GM19351 (cell line): ENCODE measurements around the gene STX1A.

ENCODE experiments used
- ATAC-seq: cut with Tn5 transposase; IDR thresholded peaks from one replicate; pipeline ENCODE4 v1.9.1; 2021; ENCODE audit warnings: mild to moderate bottlenecking, moderate library complexity; ENCODE audit not compliant: unreplicated experiment

Gene STX1A

DNA sequence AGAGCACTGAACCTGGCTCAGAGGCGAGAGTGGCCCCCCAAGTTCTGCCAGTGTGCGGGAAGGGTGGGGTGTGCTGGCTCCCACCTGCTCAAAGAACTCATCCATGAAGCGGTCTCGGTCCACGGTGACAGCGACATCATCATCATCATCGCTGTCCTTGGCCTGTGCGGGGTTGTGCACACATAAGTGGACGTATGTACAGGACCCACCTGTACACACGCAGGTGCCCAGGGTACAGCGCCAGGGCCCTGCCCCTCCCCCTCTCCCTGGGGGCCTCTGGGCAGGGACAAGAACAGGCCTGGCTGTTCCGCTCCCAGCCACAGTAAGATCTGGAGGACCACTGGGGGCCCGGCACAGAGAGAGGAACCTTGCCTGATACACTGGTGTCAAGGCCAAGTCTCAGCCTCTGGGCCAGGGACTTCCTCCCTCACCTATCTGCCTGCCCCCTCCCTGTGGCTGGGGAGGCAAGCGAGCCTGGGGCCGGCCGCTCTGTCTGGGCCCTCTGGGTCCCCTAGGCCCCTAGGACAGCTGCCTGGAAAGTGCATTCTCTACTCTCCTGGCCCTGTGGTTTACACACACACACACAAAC is 10.4 kb downstream of the STX1A start:
- no peak for ATAC-seq

DNA sequence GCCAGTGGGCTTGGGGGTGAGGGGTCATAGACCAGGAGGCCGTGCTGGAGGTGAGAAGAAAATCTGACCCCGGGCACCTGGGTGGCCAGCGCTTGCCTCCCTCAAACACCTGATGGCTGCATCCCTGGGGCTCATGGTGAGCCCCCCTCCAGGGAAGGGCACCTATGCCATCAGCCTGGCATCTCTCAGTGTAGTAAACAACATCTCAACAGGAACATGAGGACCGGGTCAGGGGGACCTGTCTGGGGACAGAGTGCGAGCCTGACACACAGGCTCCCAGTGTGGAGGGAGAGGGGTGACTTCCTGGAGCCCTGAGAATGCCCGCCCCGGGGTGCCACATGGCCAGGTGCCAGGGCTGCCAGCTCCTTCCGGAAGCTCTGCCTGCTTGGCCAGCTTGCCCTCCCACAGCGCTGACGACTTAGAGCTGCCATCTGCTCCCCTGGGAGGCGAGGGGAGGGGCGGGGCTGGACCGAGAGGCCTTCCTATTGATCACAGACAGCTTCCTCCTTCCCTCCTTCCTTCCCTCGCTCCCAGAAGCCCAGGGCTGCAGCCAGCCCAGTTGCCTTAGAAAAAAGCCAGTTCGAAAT is 12.3 kb downstream of the STX1A start:
- no peak for ATAC-seq

DNA sequence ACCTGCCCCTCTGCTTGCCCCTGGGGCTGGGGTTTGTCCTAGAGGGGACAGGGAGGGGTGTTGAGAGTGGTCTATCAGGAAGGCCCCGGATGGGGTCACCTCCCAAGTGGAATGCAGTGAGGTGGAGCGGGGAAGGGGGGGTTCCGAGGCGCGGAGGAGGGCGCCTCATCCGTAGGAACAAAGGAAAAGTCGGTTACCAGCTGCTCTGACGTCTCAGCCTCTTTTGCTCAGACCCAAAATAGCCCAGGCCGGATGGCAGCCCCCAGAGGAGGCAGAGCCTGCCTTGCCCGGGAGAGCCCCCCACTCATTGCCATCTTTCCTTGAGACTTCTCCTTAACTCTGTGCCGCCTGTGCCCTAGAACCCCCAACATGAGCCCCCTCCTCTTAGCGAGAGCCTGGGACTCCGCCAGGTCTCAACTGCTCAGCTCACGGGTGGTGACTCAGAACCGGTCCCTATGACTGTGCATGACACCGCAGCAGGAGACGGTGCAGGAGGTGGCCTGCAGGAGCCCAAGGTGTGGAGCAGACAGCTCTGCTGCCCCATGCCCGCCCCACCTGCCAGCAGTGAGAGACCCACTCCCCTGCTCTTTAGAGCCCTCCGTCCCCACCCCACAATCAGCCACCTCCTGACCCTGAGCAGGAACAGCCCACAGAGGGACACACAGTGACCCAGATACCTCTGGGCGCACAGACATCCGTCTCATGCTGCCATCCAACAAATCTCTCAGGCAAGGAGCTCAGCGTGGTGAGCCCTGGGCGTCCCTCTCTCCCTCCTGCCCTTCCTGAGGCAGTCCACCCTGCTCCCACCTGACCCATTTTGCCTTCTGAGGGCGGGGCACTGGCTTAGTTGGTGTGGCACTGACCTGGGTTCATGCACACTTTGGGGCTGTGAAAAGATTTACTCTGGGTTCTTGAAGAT is 13.1 kb downstream of the STX1A start:
- ATAC-seq: no peak

DNA sequence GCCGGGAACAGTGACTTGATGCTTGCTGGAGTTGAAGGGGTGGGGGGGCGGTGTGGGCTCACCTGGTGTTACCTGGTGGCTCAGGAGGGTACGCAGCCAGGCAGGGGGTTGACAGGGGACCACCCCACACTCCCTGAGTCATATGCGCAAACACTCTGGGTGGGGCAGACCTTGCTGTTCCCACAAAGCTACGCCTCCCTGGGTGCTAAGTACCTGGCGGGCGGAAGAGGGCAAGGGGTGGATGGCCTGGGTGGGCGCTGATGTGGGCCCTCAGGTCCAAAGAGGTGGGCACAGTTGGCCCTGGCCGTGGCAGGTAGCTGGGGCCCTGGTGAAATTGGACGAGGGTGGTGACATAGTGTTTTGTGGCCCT is 13.9 kb downstream of the STX1A start:
- no peak for ATAC-seq

DNA sequence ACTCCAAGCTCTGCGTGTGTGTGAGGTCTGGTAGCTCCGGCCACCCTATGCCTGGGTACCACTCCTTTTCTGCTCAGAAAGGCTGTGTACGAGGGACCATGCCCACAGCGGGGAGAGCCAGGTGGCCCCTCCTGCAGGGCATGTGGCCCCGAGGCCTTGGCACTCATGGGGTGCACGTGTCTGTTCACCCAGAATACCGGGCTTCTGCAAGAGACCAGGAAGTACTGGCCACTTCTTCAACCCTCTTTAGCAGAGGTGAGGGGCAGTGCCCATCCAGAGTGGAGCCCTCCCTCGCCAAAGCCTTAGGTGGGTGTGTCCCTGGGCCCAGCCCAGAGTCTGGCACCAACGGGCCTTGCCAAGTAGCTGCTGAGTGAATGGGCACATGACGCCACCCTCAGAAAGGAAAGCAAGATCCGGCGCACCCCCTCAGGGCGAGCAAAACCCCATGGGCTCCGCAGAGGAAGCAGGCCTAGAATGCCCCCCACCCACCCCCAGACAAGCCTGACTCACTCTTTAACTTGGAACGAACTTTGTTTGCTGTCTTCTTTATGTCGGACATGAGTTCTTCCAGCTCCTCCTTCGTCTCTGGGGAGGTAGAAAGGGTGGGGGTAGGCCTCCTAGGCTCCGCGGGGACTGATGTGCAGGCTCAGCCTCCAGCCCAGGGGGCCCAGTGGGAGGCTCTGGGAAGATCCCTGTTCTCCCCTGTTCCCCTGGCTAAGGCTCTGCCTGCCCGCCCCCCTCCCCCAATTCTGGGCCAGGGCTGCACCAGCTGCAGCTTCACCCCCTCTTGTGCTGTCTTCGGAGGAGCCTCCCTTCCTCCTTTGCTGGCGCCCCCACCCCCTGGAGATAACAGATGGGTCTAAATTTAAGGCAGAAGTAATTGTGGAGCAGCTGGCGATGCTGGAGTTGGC is 14.6 kb downstream of the STX1A start:
- no peak for ATAC-seq

DNA sequence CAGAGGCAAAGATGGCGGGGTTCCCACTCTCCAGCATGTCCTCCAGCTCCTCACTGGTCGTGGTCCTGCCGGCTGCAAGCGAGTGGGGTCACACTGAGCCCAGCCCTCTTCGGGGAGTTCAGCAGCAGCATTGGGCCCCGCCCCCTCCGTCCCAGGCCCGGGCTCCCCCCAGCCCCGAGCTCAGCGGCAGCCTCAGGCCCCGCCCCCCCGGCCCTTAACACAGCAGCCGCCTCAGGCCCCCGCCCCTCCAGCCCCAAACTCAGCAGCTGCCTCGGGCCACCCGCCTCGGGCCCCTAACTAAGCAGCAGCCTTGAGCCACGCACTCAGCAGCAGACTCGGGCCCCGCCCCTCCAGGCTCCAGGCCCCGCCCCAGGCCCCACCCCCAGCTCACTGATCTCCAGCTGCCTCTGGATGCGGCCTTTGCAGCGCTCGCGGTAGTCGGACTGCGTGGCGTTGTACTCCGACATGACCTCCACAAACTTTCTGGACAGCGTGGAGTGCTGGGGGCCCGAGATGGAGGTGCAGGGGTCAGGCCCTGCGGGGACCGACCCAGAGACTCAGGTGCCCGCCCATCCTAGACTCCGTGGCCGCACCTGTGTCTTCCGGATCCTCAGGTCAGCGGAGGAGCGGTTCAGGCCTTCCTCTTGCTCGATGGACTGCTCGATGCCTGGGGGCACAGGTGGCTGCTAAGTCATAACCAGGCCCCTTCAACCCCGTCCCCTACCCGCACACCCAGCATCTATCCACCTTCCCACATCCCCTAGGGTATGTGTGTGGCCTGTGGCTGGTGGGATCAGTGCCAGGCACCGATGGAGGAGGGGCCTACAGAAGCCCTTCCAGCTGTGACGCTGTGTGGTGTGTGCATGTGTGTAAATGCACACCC is 15.5 kb downstream of the STX1A start:
- ATAC-seq: no peak

DNA sequence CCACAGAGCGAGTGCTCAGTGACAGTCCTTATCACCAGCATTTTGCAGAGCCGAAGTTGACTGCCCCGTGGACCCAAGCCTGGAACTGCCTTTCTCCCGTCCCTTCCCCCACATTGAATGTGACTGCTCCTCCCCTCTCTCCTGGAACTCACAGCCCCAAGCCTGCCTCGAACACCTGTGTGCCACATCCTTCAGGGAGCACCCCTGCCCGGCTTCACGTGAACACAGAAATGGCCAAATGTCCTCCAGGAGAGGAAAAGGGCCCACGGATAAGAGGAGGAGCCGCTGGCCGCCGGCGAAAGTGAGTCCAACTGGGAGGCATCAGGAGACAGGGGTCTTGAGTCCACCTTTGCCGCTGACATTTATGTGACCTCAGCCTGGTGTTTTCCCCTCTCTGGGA is 16.2 kb downstream of the STX1A start:
- ATAC-seq: no peak

DNA sequence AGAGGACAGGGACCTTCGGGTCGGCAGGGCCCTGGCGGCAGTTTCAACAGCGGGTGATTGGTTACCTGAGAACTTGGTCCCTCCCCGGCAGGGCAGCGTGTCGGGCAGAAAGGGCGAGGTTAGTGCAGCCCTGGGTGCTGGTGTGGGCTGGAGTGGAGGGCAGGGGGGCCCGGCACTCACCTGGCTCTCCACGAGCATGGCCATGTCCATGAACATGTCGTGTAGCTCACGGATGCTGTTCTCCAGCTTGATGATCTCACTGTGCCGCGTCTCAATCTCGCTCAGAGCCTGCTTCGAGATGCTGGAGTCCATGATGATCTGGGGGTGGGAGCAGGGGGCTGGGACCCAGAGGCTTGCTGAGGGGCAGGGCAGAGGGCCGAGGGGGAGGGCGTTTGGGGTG is 16.8 kb downstream of the STX1A start:
- no peak for ATAC-seq

DNA sequence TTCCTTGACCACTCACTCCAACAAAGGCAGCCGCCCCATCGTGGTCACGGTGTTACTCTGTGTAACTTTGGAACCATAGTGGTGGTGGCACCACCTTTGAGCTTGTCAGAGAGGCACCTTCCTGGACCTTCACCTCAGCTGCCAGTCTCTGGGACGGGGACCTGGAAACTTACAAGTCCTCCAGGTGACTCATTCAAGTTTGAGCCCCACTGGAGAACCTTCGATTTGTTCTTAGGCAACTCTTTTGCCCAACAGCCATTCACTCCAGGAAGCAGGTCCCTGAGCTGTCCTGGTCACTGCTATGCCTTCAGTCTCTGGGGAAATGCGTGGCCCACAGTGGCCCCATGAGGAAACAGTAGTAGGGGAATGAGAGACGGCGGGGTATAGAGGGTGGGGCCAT is 17.2 kb downstream of the STX1A start:
- ATAC-seq: no peak

DNA sequence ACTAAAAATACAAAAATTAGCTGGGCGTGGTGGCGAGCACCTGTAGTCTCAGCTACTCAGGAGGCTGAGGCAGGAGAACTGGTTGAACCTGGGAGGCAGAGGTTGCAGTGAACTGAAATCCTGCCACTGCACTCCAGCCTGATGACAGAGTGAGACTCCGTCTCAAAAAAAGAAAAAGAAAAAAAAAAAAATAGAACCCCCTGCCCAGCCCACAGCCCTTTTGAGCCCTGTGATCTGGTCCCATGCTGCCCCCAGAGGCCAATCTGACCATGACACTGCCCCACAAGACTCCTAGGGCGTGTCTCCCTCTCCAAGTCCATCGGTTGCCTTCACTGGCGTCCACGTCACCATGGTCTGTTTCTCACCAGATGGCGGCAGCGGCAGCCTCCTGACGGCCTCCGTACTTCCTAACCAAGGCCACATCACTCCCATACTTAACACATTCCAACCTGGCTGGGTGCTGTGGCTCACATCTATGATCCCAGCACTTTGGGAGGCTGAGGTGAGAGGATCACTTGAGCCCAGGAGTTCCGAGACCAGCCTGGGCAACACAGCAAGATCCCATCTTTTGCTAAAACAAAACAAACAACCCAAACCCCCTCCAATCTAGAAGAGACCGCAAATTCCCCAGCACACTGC is 18.0 kb downstream of the STX1A start:
- no peak for ATAC-seq

DNA sequence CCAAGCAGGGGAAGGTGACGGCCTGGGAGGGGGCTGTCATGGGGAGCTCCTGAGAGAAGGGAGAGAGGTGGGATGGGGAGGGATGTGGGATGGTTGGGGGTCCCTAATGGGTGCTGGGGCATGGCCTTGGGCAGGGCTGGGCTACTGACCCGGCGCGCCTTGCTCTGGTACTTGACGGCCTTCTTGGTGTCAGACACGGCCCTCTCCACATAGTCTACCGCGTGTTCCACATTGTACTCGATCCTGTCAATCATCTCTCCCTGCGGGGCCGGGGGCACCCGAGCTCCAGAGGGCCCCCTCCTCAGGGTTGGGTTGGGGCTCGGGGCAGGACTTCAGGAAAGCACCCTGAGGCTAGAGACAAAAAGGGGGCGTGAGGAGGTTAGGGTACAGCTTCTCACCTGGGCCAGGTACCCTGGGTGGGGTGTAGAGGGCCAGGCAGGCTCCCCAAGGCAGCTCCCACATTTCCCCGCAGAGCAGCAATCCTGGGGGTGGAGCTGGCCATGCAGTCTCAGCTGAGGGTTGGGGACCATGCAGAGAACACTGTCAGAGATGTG is 18.8 kb downstream of the STX1A start:
- no peak for ATAC-seq

DNA sequence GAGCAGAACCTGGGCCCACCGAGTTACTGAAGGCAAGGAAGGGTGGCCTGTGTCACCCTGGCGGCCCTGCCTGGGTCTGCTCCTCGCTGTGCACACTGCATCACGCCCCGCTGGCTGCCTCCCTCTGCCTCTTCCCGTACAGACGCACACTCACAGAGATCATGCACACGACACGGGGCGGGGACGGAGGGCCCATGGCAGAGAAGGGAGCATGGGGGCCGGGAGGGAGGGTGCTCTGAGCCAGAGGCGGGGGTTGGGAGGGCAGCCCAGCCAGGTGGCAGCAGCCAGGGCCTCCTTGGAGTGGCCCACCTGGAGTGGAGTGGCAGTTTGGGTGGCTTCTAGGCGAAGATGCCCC is 19.4 kb downstream of the STX1A start:
- no peak for ATAC-seq

DNA sequence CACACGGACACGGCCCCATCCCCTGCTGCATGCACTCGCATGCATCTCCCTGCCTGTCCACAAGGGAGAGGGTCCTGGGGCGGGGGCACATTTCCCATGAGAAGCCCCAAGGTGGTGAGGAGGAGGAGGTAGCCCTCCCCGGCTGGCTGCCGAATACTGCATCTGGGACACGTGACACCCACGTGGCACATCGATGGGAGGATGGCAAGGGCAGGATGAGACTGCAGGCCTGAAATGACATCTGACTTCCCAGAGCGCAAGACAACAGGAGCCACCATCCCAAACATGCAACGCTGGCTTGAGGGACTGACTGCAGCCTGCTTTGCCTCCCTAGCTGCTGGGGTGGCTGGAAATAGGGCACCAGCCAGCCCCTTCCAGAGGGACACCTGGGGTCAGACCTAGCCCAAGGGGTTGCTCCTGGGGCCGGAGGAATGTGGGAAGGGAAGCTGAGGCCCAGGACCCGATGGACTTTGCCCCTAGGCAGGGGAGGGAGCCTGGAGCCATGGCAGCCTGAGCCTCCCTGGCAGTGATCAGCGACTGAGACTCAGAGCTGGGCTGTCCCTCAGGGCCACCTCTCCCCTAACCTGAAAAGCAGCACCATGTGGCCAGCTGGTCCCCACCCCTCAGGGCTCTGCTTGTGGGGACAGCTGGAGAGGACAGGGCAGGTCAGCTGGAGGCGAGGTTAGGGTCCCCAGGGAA is 19.9 kb downstream of the STX1A start:
- ATAC-seq: no peak

DNA sequence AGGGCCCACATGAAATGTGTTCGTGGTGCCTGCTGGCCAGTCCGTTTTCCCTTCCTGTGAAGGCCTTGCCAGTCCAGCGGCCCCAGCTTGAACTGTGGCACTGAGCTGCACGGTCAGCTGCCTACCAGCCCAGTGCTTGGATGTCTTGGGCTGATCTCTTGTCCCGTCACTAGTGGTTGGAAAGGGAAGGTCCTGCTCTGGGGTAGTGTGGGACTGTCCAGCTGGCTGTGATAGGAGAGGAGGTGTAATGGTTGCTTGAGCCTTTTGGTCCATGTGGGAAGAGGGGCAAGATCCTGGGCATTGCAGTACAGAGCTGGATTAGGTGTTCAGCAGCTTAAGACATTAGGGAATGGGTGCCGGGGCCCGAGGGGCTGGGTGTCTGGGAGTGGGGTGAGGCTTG is 21.1 kb downstream of the STX1A start:
- ATAC-seq: no peak

DNA sequence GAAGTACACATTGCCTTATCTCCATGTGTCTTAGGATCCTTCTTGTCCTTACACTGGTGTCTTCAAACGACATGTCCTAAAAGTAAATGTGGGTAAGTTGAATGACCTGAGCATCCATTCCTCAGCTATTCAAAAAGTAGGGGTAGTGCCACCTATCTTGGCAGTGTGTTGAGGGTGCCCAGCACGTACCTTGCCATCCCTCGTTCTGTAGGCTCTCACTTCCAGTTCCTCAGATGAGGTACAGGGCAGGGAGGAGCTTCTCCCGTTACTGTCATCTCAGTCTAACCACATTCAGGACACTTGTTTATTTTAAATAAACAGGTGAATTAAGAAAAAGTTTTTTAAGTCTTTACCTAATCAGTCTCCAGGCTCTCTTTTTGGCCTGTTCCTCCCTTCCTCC is 23.1 kb downstream of the STX1A start:
- no peak for ATAC-seq

DNA sequence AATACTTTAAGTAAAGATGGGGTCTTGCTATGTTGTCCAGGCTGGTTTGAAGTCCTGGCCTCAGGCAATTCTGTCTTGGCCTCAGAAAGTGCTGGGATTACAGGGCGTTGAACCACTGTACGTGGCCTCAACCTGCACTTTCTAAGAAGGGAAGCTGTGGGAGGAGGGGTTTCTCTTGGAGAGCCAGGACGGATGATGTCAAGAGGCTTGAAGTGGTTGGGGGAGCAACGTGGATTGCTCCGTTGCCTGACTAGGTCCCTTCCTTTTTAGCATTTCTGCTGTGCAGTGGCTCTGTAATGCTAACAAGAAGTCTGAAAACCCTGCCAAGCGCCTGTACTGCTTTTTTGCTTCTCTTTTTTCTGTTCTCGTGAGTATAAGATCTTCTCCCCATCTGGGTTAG is 28.8 kb downstream of the STX1A start:
- ATAC-seq: no peak

DNA sequence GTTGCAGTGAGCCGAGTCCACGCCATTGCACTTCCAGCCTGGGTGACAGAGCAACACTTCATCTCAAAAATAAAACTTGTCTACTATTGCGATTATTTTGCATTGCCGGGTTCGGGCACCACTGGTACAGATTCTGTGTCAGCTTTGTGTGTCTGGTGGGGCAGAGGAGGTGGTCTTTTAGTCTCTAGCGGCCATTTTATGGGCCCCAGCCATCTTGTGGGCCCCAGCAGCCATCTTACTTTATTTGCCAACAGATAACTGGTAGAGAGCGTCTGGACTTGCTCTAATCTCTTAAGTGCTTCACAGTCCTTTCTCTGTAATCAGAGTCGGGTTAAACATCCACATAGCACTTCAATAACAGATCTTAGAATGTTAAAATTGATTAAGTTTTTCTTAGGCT is 31.2 kb downstream of the STX1A start:
- no peak for ATAC-seq

DNA sequence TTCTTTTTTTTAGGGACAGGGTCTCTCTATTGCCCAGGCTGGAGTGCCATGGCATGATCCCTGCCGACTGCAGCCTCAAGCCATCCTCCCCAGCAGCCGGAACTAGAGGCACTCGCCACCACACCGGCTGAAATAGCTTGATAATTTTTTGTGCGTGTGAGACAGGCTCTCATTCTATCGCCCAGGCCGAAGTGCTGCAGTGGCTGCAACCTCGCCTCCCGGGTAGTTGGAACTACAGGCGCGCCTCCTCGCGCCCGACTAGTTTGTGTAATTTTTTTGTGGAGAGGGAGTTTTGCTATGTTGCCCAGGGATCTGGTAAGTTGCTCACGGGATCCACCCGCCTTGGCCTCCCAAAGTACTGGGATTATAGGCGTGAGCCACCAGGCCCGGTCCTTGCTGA is 34.2 kb downstream of the STX1A start:
- ATAC-seq: no peak
